Activated T-cell treated with anti-CD3 and anti-CD28 coated beads for 1 hour (primary cell): Measurements from ENCODE around the gene RNF227.

ENCODE experiments used
- DNase-seq: peaks from one replicate; pipeline ENCODE4 v3.0.0-alpha.2; 2020; ENCODE audit warnings: low read depth

The RNF227 gene

DNA sequence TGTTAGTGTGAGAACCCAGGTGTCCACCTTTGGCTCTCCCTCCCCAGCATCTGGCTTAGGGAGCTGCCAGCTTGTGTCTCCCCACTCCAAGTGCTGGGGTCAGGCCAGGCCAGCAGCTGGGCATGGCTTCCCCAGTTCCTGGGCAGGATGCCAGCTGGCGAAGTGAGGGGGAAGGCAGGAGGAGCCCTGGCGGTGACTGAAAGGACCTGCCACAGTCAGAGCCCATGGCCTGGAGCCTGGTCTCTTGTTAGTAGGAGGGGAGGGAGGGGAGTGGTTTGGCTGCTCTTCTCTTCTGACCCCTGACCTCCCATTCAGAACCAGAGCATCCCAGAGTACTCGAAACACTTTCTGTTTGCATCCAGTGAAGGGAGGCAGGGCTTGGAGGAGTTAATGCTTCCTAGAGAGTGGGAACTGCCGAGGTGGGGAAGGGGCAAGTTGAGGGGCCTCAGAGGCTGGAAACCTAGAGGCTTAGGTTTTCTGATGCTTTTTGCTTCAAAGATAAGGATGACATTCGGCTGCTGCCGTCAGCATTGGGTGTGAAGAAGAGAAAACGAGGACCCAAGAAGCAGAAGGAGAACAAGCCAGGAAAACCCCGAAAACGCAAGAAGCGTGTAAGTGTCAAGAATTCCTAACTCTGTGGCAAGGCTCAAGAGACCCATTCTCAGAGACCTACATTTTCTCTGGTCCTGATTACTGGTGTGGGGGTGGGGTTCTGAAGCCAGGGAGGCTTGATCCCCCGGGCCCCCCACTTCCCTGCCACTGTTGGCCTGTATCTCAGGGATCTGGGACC lies 26.7 kb downstream of the RNF227 start:
- peak; percentile 26 for DNase-seq

DNA sequence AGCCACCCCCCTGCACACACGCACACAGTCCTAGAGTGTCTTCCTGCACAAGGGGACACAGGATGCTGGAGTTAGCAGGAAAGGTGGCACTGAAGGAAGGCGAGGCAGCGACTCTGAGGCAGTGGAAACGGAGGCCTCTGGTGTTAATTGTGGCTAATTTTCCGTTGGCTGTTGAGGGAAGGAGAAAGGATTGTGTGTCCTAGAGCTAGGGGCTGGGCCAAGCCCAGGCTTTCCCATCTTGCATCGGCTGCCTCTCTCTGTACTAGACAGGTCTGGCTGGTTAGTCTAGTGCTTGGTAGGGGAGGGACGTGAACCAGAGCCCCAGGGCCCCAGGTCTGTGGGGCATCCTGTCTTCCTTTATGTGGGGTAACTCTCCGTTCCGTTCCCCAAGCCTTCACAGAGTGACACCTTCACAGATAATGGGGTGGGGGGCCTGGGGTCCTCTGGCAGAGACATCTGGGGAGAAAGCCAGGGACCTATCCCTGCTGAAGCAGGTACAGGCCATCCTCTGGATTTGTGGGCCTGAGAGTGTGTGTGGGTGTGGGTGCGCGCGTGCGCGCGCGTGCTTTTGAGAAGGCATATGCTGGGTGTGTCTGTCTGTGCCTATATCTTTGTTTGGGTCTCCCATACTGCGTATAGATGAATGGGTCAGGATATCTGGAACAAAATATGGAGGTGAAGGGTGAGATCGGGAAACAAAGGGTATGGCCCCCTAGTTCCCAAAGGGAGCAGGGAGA lies 27.7 kb downstream of the RNF227 start, which contains the start of gene CHD3:
CHD3 (plus strand) TSS at position 606 of the 737 bp plus-strand sequence. CDS start 212 bp downstream, outside the sequence.
- peak; percentile 36 for DNase-seq

DNA sequence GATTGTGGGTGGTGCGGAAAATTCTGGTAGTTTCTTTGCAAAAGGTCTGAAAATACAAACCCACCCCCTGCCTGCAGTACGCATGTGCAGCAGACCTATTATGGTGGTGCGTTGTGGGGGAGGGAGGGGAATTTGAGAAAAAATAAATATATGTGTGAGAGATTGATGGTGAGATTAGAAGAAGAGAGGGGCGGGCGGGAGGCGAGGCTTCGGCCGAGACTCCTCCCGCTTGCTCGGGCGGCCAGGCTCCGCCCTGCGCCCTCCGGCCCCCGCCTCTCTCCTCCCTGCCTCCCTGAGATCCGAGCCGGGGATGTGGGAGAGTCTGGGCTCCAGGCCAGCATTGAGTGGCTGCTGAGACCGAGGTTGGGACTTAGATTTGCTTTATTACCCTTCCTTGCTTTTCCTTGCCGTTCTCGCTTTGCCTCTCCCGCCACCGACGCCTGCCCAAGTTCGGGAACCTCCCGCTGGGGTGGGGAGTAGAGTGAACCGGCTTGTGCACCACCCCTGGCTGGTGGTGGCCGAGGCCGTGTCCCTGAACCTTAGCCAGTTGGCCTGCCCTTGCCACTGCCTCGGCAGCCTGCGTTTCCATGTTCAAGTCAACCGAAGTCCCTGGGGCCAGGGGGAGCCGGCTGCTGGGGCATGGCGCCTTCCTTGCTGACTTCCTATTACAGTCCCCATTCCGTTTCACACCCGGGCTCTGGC lies 28.5 kb downstream of the RNF227 start:
- peak; percentile 80 for DNase-seq

DNA sequence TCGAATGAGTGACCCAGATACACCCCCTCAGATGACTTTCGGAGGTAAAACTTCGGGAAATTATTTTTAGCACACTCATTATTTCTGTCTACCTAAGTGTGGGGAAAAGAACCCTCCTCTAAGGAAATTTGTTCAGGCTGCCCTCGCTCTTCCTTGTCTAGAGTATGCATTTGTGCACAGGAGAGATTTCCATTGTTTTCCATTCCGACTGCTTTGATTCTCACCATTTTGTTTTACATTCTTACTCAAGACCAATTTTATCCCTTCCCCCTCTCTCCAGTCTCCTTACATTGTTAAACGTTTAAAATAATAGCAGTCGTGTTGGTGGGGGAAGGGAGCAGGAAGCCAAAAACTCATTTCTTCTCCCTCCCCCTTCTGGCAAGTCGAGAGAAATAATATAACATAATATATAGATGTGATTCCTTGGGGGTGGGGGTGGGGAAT lies 29.0 kb downstream of the RNF227 start:
- no peak for DNase-seq

DNA sequence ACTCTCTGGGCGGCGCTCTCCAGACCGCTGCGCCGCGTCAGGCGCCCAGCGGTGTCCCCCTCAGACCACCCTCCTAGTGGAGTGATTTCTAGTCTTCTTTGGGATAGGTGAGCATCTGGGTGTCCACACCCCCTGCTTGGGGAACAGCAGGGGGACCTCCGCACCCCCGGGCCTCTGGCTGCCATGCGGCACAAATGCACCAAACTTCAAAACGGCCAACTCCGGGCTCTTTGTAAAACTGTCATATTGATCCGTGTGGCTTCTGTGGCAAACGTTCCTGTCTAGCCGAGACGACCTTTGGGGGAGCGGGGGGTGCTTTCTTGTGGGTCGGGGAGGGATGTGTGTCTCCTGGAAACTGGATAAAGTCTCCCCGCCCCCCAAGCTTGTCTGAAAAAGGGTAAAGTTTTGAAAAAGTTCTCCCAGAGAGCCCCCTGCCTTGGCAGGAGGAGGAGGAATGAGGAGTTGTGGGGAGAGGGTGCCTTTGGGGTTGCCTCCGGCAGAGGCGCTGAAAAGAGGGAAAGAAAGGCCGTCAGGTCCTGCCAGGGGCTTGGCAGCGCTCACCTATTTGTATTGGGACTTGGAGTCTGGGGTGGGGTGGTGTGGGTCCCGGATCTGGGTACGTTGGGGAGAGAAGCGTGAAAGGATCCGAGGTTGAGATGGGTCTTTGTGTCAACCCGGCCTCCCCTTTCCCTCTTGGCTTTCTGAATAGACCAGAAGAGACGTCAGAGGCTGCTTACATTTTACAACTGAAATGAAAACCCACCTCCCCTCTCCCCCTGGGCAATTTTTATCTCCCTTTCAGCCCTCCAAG lies 29.7 kb downstream of the RNF227 start:
- peak; percentile 38 for DNase-seq

DNA sequence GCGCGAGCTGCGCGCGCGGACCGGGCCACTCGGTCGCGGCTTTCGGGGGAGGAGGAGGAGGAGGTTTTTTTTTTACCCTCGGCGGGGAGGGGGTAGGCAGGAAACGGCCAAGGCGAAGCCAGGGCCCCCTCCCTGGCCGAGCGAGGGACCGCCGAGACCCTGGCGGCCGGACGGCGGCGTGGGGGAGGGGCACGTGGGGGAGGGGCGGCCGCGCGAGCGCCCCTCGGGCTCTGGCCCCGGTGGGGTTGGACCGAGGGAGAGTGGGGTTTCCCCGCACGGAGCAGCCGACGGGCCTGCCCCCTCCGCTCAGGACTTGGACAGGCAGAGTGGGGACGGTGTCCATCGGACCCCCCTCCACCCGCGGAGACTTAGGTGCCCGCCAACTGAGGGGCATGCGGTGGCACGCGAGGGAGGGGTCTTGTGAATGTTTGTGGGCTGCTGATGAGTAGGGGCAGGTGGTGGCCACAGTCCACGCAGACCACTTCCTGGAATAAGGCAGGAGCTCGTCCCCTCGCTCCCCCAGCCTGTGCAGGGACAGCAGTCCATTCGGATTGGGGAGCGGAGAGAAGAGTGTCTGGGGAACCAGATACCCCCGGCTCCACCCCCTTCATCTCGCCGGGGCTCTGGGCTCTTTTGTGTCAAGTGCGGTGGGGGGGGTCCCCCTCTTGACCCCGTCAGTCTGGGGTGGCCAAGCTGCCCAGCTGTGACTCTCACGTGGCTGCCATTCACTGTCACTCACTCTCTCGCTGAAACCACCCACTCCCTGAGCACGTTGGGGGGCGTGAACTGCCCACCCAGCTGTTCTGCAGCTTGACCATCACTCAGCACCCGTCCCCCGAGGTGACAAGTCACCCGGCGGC lies 30.5 kb downstream of the RNF227 start:
- peak; percentile 14 for DNase-seq

DNA sequence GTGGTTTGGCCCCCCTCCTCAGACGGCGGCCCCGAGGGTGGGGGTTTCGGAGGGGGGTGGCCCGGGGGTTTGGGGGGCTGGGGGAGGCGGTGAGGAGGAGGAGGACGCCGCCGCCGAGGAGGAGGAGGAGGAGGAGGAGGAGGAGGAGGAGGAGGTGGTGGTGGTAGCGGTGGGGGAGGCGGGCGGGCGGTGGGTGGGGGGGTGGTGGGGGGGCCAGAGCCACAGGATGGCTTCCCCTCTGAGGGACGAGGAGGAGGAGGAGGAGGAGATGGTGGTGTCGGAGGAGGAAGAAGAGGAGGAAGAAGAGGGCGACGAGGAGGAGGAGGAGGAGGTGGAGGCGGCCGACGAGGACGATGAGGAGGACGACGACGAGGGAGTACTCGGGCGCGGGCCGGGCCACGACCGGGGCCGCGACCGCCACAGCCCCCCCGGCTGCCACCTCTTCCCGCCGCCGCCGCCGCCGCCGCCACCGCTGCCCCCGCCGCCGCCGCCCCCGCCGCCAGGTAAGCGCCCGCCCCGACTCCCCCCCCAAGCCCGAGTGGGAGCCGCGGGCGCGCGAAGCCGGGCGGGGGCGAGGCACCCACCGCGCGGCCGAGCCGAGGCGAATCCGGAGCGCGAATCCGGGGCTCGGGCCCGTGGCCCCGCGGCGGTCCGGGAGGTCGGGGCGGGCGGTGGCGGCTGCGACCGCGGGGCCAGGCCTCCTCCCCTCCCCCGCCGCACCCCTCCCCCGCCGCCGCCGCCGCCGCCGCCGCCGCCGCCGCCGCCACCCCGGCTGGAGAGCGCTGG lies 31.3 kb downstream of the RNF227 start:
- peak; percentile 38 for DNase-seq

DNA sequence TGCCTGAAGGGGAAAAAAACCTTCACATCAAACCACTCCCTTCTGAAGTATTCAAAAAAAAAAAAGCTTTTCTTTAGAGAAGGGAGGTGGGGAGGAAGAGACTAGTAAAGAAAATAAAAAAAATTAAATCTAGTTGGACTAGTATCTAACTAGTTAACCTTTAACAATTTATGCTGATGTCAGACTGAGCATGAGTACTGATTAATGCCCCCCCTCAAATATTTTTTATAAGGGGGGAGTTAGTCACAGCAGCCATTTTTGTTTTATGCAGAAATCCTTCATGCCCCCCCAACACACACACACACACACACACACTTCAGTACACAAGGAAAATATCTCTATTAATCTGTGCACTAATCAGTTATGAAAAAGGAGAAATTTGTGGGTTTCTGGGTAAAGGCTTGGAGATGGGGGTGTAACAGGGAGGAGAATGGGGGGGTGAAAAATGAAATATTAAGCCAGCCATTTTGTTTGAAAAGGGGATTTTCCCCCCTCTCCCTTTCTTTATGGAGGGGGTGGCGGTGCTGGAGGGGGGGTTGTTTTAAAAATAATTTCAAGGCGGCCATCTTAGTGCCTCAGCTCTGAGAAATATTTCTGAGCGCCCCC lies 32.2 kb downstream of the RNF227 start:
- DNase-seq: no peak

DNA sequence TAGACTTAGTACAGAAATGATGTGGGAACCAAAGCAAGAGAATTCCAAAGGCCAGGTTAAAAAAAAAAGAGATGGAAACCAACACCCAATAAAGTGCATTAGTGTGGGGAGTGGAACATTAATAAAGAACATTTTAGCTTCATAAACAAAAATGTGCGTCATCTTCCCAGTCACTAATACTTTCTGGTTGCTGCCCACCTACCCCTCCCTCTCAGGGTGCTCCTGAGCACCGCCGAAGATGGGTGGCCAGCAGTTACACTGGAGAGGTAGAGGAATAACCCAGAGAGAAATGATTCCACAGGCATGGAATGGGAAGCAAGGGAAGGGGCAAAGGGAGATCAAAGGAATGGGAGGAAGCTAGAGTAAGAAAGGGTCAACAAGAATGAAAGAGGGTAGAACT lies 33.5 kb downstream of the RNF227 start:
- no peak for DNase-seq

DNA sequence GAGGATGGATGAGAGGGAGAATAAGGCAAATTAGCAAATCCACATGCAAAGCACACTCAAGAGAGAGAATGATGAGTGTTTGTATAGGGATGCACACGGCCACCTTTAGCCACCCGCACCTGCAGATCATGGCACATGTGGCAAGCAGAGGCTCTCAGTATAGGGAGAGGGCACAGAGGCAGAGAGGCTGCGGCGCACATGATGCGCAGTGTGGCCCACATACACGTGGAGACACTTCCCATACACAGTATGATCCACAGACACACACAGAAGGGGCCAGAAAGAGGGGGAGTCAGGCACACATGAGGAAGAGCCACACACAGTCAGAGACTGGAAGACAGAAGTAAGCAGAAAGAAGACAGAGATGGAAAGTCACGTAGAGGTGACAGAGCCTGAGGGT lies 34.0 kb downstream of the RNF227 start:
- no peak for DNase-seq

DNA sequence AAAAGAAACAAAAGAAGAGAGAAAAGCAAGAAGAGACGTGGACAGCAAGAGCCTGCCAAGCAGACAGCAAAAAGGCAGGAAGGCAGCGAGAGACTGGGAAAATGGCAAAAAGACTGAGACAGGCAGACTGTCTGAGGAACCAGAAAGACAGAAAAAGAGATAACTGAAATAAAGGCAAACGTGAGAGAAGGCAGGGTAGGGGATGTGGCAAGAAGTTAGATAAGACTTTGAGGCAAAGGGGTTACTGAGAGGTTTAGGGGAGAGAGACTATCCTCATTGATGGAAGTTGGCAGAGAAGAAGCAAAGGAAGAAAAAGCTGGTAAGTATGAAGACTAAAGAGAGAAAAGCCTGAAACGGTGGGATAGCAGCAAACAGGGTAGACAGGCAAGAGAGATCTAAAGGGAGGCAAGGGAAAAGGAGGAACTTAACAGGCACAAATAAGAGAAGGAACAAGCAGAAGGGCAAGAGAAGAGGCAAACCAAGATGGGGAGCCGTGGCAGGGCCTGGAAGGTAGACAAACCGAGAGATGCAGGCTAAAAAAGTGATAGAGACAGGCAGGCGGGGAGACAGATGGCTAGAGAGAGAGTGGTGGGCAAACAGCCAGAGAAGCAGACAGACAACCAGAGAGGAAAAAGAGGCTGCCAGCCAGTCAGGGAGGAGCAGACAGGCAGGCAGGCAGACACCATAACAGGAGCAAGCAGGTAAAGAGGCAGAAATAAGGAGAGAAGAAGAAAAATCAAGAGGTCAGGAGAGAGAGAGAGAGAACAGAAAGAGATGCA lies 34.6 kb downstream of the RNF227 start:
- no peak for DNase-seq

DNA sequence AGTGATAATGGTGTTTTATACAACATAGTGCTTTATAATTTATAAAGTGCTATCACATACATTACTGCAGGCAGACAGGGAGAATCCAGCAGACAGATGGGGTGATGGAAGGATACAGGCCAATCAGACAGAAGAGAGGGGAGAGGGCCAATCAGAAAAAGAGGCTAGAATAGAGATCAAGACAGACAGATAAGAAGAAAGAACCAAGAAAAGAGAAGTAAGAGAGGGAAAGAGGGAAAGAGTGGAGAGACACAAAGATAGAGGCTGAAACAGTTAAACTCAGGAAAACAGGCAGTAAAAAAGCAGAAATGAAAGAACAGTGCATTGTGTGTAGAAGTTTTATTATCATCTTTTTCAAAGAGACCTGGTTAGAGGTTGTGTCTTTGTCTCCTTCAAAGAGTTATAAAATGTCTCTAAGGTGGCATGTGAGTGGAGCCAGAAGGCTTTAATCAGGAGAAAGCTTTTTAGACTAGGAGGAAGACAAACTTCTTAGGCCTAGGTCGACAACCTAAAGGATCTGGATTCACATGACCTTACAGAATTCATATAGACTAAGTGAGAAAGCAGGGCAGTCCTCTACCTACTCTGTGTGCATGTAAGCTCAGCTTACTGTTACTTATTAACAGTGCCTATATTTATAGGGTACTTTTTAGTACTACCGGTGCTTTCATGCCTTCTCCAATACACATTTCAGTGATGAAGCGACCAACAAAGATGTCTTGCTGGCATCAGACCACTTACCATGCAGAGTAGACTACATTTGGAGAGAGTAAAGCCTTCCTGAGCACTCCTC lies 35.8 kb downstream of the RNF227 start:
- no peak for DNase-seq

DNA sequence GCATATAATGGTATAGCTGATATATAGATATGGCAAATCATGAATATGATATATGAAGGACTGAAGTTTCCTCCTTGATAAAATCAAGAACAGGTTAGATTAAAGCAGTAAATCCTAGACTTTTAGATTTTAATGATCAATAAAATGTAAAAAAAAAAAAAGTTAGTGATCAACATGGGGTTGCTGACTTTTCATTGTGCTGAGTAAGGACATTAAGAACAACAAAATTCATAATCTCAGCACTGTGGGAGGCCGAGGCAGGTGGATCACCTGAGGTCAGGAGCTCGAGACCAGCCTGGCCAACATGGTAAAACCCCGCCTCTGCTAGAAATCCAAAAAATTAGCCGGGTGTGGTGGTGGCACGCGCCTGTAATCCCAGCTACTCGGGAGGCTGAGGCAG lies 37.9 kb downstream of the RNF227 start:
- DNase-seq: no peak

DNA sequence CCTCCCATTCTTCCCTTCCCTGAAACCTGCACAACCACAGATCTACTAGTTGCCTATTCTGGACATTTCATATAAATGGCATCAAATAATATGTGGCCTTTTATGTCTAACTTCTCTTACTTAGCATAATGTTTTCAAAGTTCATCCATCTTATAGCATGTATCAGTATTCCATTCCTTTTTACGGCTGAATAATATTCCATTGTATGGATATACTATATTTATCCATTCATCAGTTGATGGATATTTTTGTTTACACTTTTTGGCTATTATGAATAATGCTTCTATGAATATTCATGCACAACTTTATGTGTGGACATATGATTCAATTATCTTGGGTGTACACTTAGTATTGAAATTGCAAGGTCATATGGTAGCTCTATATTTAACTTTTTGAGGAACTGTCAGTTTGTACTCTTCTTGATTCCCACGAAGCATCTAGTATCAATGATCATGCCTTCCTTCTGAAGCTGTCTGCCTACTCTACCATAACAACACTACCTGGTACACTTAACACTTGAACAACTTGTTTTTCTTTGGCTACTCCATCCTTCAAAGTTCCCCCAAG lies 40.2 kb downstream of the RNF227 start:
- no peak for DNase-seq

DNA sequence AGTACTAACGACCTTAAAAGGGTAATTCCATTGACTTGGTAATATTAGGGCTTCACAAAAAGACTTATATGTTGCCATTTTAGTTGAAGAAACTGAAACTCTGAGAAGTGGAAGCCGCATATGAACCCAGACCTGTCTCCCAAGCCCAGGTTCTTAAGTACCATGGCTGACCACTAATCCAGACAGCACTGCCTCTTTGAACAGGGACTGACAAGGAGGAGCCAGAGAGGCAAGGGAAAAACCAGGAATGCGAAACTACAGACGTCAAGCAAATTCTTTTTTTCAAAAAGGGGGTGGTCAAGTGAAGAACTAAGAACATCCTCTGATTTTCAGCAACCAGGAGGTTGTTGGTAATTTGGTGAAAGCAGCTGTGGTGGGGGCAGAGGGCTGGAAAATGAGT lies 43.0 kb downstream of the RNF227 start:
- no peak for DNase-seq

DNA sequence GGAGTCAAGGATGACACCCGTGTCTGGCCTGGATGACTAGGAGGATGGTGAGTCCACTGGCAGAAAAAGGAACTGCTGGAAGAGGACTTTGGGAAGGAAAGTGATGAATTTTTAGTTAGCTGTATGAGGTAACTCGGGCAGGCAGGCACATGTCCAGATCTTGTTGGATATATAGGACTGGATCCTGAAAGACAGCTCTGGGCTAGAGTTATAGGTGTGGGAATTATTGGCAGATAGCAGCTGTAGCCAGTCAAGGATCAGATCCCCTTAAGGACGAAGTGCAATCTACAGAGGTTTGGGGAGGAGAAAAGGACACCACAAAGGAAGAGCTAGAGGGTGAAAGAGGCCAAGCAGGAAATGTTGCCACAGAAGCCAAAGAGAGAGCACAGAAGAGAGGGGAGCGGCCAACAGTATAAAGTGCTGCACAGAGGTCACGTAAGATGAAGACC lies 48.2 kb downstream of the RNF227 start:
- no peak for DNase-seq

DNA sequence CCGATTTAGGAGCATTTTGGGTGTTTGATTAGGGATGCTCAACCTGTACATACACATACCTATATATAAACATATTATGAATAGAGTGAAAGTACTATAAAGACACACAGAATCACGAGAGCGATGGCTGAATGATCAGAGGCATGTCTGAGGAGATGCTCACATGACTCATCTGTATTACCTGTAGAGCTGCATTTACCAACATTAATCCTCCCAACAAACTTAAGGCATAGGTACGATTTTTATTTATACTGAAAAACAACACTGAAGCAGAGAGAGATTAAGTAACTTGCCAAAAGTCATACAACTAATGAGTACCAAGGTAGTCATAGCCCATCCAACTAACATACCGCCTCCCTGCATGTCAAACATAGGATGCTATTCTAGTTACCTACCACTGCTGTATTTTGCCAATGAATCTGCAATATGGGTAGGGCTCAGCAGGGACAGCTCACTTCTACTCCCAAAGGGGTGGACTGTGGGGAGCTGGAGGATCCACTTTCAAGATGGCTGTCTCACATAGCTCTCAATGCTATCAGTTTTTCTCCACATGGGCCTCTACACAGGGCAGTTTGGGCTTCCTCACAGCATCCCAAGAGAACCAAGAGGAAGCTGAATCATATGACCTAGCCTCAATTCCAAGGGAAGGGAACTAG lies 51.0 kb downstream of the RNF227 start:
- DNase-seq: no peak
